Measurements from ENCODE around the gene TAF12.
"Not testable (repeated sequence)": the region's sequence is repeated elsewhere in the genome, so short reads cannot be mapped to it uniquely, and the experiment has no call there.

TAF12 gene

DNA sequence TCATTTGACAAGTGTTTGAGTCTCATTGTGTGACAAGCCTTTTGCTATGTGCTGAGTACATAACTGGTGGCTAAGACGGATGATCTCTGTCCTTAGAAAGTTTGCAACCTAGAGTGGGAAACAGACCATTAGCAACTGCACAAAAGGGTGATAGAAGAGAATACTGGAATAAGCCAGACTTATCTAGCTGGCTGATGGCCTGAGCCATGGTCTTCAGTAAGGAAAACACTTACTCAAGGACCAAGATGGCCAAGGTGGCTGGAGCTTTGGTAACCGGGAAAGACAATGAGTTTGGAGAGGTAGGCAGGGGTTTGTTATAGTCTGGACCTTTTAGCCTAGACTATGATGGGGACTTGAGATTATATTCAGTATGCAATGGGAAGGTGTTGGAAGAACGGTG lies 1.6 kb upstream of the TAF12 start:
- DNase-seq (ENCODE audit: low spot score): no peak

GRCh38 chr1:28642056-28642846 lies 616 bp downstream of the TAF12 start:
- DNase-seq (ENCODE audit: low spot score): peak; percentile 45

GRCh38 chr1:28640766-28641165 lies 2.1 kb downstream of the TAF12 start:
- DNase-seq (ENCODE audit: low spot score): no peak

GRCh38 chr1:28632560-28632959 lies 10.3 kb downstream of the TAF12 start:
- DNase-seq (ENCODE audit: low spot score): no peak

GRCh38 chr1:28631713-28632112 lies 11.2 kb downstream of the TAF12 start:
- DNase-seq (ENCODE audit: low spot score): no peak

DNA sequence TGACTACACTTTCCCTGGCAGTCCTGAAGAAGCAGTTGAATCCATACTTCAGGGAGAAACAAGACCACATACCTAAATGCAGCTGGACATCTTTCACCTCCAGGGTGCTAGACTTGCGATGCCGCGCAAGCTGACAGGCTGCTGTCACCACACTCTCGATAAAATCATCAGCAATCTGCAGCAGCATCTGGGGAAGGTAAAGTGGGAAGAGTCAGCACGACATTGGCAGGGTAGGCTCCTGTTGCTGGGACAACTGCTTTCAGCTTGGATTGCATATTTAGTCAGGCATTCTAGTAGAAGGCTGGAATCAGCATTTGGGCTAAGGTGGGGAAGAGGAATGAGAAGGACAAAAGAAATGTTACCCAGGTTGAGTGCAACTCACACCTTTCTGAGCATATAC lies 29.7 kb downstream of the TAF12 start:
- no peak for DNase-seq (ENCODE audit: low spot score)

- no peak for DNase-seq (ENCODE audit: low spot score)
These were observed 36.1 kb downstream of the TAF12 start for GRCh38 chr1:28606771-28607170.

DNA sequence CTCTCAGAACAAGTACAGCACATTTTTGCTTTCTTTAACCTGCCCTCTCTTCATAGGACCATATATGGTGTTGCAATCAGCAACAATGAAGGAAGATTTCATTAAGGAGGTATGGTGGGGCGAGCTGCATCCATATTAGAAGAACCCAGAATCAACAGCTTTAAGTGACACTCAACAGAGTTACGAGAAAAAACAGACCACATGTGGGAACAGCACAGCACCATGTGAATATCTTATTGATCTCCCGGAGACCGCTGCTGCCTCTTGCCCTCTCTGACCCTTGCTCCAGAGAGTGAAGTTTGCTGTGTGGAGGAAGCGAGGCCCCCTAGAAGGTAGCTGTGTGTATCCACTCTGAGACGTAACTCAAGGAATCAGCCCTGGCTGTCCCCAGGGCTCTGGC lies 37.9 kb downstream of the TAF12 start:
- no peak for DNase-seq (ENCODE audit: low spot score)

- no peak for DNase-seq (ENCODE audit: low spot score)
These were observed 38.5 kb downstream of the TAF12 start for GRCh38 chr1:28604411-28604810.

GRCh38 chr1:28602536-28603439 lies 40.1 kb downstream of the TAF12 start:
- DNase-seq (ENCODE audit: low spot score): peak; percentile 65

GRCh38 chr1:28601696-28602095 lies 41.2 kb downstream of the TAF12 start:
- DNase-seq (ENCODE audit: low spot score): no peak

GRCh38 chr1:28596276-28596675 lies 46.6 kb downstream of the TAF12 start:
- DNase-seq (ENCODE audit: low spot score): not testable (repeated sequence)

- no peak for DNase-seq (ENCODE audit: low spot score)
These were observed 47.3 kb downstream of the TAF12 start for GRCh38 chr1:28595412-28596191.

GRCh38 chr1:28594686-28595411 lies 48.0 kb downstream of the TAF12 start:
- DNase-seq (ENCODE audit: low spot score): not testable (repeated sequence)

- not testable (repeated sequence) for DNase-seq (ENCODE audit: low spot score)
These were observed 48.9 kb downstream of the TAF12 start for GRCh38 chr1:28593988-28594356.

DNA sequence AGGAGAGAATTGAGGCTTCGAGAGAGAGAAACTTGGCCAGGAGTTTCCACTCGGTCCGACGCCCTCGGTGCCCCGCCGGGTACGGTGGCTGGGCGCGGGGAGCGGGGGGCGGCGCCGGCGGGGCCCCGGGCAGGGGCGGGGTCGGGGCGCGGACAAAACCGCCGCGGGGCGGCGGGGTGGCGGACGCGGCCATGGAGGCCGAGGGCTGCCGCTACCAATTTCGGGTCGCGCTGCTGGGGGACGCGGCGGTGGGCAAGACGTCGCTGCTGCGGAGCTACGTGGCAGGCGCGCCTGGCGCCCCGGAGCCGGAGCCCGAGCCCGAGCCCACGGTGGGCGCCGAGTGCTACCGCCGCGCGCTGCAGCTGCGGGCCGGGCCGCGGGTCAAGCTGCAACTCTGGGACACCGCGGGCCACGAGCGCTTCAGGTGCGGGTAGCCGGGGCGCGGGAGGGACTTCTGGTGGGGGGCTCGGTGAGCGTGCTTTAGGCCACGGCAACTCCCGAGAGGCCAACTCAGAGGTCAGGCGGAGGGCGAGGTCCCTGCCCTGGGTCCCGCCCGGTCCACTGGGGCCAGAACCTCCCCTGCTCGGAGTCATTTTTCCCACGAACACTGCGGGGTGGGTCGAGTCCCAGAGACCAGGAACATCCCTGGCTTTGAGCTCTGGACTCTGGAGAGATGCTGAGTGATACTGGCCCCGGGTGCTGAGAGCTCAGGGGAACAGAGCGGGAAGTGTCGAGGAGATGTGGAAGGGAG lies 50.4 kb downstream of the TAF12 start:
- peak; percentile 77 for DNase-seq (ENCODE audit: low spot score)

DNA sequence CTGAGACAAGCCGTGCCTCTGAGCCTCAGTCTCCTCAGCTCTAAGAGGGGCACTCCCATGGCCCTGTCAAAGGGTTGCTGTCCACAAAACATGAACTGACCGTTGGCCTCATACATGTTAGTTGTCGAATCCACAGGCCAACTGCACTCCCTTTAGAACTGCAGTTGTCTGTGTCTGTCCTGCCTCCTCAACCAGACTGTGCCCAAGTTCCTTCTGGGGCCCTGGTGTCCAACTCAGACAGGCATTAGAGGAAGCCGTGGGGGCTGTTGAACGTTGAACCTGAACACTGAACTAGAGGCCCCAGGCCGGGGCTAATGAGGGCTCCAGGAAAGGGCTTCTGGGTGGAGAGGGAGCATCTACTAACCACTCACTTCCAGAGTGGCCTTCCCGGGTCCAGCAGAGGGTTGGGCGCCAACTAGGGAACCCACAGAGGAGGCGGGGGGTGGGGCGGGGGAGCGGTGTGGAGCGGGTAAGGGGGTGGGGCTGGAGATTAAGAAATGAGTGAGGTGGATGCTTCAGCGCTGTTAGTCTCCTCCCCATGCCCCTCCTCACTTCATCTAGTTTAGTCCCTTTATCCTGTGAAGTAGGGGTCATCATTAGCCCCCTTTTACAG lies 51.1 kb downstream of the TAF12 start, which contains the start of gene RAB42:
Gene RAB42 (plus strand): TSS at position 558 of the 613 bp plus-strand sequence. CDS start 247 bp downstream, outside the sequence.
- DNase-seq (ENCODE audit: low spot score): peak; percentile 68

GRCh38 chr1:28586585-28587391 lies 56.1 kb downstream of the TAF12 start:
- not testable (repeated sequence) for DNase-seq (ENCODE audit: low spot score)

GRCh38 chr1:28582248-28582615 lies 60.6 kb downstream of the TAF12 start:
- DNase-seq (ENCODE audit: low spot score): no peak

Data from iPS-NIHi11 (cell line).